Adrenal gland (tissue), 5 donors: ENCODE data around the gene ABCA4.

Source experiments
- CTCF ChIP-seq, 6 experiments: fragments of 450-650 bp in 4 of 6; fragments of 200-600 bp in 2 of 6; sonication (generic) in 1 of 6; IDR thresholded peaks; 1 replicate in 5 of 6; 2 replicates in 1 of 6; pipeline versions ENCODE4 v1.5.1 to v1.8.0; 2016 to 2021; ENCODE audit warnings: antibody characterized with exemption in 6 of 6, mild to moderate bottlenecking in 2 of 6, moderate library complexity in 1 of 6
- POLR2A ChIP-seq, 2 donors: fragments of 450-650 bp; IDR thresholded peaks; one replicate each; pipeline ENCODE4 v1.6.1; 2017; ENCODE audit warnings: antibody characterized with exemption in 2 of 2, mild to moderate bottlenecking in 2 of 2, moderate library complexity in 1 of 2
- donor health status: DM: no; HTN: no; CAD: no.

GRCh38 chr1:93955765-93956164 lies 165.2 kb downstream of the ABCA4 start:
- TF ChIP-seq CTCF (IDR thresholded peaks at IDR 0.05) (no peak), POLR2A (IDR thresholded peaks at IDR 0.05) (no peak)
